Left lung (tissue), 10 donors: ENCODE measurements around the gene ACTA1. TPM values are rescaled to one million over a fixed set of nuclear protein-coding genes. Genes with fewer than 3 reads are reported as not detected.

Experiments used
- ATAC-seq: fragments of 200-7000 bp; cut with Tn5 transposase; one replicate; pipeline ENCODE4 v1.9.1; 2020; ENCODE audit warnings: moderate library complexity
- DNase-seq, 4 donors: peaks; one replicate each; pipeline ENCODE4 v3.0.0-alpha.2; 2013 to 2020
- H3K27ac ChIP-seq, 2 donors: fragments of 200-600 bp; sonication (generic) in 1 of 2; one replicate each; pipeline versions ENCODE4 v1.5.0 to v1.8.0; 2020 to 2021
- H3K27me3 ChIP-seq, 2 donors: fragments of 200-600 bp; sonication (generic) in 1 of 2; one replicate each; pipeline versions ENCODE4 v1.5.0 to v1.8.0; 2020 to 2021
- H3K36me3 ChIP-seq, 2 donors: fragments of 200-600 bp; sonication (generic) in 1 of 2; one replicate each; pipeline versions ENCODE4 v1.5.0 to v1.8.0; 2020 to 2021
- H3K4me1 ChIP-seq, 2 donors: fragments of 200-600 bp; one replicate each; pipeline ENCODE4 v1.8.0; 2021
- H3K4me3 ChIP-seq, 2 donors: fragments of 200-600 bp; sonication (generic) in 1 of 2; one replicate each; pipeline versions ENCODE4 v1.5.0 to v1.8.0; 2020 to 2021; ENCODE audit warnings: mild to moderate bottlenecking in 1 of 2
- H3K9me3 ChIP-seq, 2 donors: fragments of 200-600 bp; sonication (generic) in 1 of 2; one replicate each; pipeline versions ENCODE4 v1.5.0 to v1.8.0; 2020 to 2021
- intact Hi-C, 2 donors: fragments of 100-400 bp; cut with DNase I; formaldehyde crosslinking; loops; one replicate each; pipeline versions ENCODE4 v1.11.2 to v1.14.2; 2022
- polyA plus RNA-seq, 6 donors: library from polyadenylated mRNA; unstranded; fragments of 120-200 nt; gene quantifications; one replicate each; pipeline ENCODE4 v1.2.1, GENCODE V29; 2013; ENCODE audit not compliant: insufficient read length in 6 of 6
- total RNA-seq, 2 donors: library from RNA; stranded (reverse); fragmentation: NEBNext Ultra II Directional; extraction: Animal tissue kit (Norgen Biotek cat#: 25700); gene quantifications; one replicate each; pipeline ENCODE4 v1.2.1, GENCODE V29; 2021
- TF ChIP-seq, protein P1 (sequence below), 2 donors: fragments of 200-600 bp; sonication (generic) in 1 of 2; IDR thresholded peaks; one replicate each; pipeline versions ENCODE4 v1.5.0 to v1.8.0; 2021; ENCODE audit warnings: antibody characterized with exemption in 2 of 2
- donor health status: DM: no; HTN: yes; CAD: no.
- donor health status: DM: no; HTN: no; CAD: no.

ACTA1 gene
- total and polyA plus RNA-seq, 8 donors = 0.40 to 1.4 (median 0.98) TPM

DNA sequence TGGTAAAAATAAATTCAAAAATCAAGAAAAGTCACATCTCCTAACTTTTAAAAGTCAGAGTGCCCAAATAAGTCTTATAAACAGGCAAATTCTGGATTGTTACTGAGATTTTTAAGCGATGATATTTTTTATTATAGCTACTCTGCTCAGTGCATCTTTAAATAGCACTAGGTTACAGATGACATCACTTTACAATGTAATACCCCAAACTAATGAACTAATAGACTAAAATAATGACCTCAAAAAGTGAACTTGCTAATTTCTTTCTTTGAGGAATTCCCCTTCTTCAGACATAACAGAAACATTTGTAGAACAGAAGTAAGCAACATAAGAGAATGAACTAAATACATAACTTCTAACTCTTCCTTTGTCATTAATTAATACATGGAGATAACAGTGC lies 33.0 kb upstream of the ACTA1 start:
- no peaks in the 10 kb centered on the region for H3K4me1 ChIP-seq
- ATAC-seq (no peak), DNase-seq (no peak)
- no peak overlapping the region for H3K27ac ChIP-seq
- H3K36me3 ChIP-seq = peaks cover 0 to 98% of the 10 kb centered on the region in 2 donors
- H3K9me3 ChIP-seq = no peaks in the 10 kb centered on the region
- TF ChIP-seq, protein P1, sequence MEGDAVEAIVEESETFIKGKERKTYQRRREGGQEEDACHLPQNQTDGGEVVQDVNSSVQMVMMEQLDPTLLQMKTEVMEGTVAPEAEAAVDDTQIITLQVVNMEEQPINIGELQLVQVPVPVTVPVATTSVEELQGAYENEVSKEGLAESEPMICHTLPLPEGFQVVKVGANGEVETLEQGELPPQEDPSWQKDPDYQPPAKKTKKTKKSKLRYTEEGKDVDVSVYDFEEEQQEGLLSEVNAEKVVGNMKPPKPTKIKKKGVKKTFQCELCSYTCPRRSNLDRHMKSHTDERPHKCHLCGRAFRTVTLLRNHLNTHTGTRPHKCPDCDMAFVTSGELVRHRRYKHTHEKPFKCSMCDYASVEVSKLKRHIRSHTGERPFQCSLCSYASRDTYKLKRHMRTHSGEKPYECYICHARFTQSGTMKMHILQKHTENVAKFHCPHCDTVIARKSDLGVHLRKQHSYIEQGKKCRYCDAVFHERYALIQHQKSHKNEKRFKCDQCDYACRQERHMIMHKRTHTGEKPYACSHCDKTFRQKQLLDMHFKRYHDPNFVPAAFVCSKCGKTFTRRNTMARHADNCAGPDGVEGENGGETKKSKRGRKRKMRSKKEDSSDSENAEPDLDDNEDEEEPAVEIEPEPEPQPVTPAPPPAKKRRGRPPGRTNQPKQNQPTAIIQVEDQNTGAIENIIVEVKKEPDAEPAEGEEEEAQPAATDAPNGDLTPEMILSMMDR (IDR thresholded peaks at IDR 0.05) = no peak
- H3K27me3 ChIP-seq = no peaks in the 10 kb centered on the region
- no peak overlapping the region for H3K4me3 ChIP-seq
- intact Hi-C loops = no loop called here

- no peaks in the 10 kb centered on the region for H3K9me3 ChIP-seq
- no peak for ATAC-seq
- intact Hi-C loops = no loop called here
- no peak overlapping the region for H3K4me3 ChIP-seq
- DNase-seq = no peak
- H3K4me1 ChIP-seq = no peaks in the 10 kb centered on the region
- H3K27ac ChIP-seq = no peak overlapping the region
- TF ChIP-seq, protein P1 (IDR thresholded peaks at IDR 0.05) = no peak
- peaks cover 0 to 100% of the 10 kb centered on the region in 2 donors for H3K36me3 ChIP-seq
- H3K27me3 ChIP-seq = no peaks in the 10 kb centered on the region
Measured at GRCh38 chr1:229464672-229465071, 30.8 kb upstream of the ACTA1 start.

GRCh38 chr1:229461032-229461668 lies 27.3 kb upstream of the ACTA1 start:
- intact Hi-C loops = no loop called here
- DNase-seq (no peak), ATAC-seq (no peak)
- H3K4me3 ChIP-seq = no peak overlapping the region
- H3K36me3 ChIP-seq = peaks cover 0 to 99% of the 10 kb centered on the region in 2 donors
- H3K9me3 ChIP-seq = no peaks in the 10 kb centered on the region
- no peak overlapping the region for H3K27ac ChIP-seq
- H3K27me3 ChIP-seq = no peaks in the 10 kb centered on the region
- TF ChIP-seq, protein P1 (IDR thresholded peaks at IDR 0.05) = no peak
- no peaks in the 10 kb centered on the region for H3K4me1 ChIP-seq

DNA sequence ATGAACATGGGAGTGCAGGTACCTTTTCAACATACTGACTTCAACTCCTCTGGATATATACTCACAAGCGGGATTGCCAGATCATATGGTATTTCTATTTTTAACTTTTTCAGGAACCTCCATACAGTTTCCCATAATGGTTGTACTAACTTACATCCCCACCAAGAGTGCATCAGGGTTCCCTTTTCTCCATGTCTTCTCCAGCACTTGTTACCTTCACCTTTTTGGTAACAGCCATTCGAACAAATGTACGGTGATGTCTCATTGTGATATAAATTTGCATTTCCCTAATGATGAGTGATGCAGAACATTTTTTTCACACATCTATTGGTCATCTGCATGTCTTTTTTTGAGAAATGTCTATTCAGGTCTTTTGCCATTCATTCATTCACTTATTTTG lies 25.9 kb upstream of the ACTA1 start:
- no peak overlapping the region for H3K4me3 ChIP-seq
- no peak overlapping the region for H3K27ac ChIP-seq
- ATAC-seq (no peak), DNase-seq (no peak)
- no peaks in the 10 kb centered on the region for H3K27me3 ChIP-seq
- intact Hi-C loops = no loop called here
- peaks cover 0 to 99% of the 10 kb centered on the region in 2 donors for H3K36me3 ChIP-seq
- TF ChIP-seq, protein P1 (IDR thresholded peaks at IDR 0.05) = no peak
- H3K9me3 ChIP-seq = no peaks in the 10 kb centered on the region
- H3K4me1 ChIP-seq = no peaks in the 10 kb centered on the region

DNA sequence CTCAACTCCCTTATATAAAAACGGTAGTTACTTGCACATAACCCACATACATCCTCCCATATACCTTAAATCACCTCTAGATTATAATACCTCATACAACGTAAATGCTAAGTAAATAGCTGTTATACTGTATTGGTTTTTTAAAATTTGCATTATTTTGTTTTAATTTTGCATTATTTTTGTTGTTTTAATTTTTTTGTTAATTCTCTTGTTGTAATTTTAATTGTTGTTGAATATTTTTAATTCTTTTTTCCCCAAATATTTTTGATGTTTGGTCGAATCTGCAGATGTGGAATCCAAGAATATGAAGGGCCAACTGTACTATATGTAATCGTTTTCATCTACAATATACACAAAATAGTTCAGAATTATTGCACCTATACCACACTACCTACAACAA lies 23.5 kb upstream of the ACTA1 start:
- no peak overlapping the region for H3K27ac ChIP-seq
- no peaks in the 10 kb centered on the region for H3K9me3 ChIP-seq
- ATAC-seq (no peak), DNase-seq (no peak)
- intact Hi-C loops = no loop called here
- H3K4me1 ChIP-seq = no peaks in the 10 kb centered on the region
- no peak overlapping the region for H3K4me3 ChIP-seq
- no peaks in the 10 kb centered on the region for H3K27me3 ChIP-seq
- H3K36me3 ChIP-seq = peaks cover 0 to 81% of the 10 kb centered on the region in 2 donors
- TF ChIP-seq, protein P1 (IDR thresholded peaks at IDR 0.05) = no peak
